Lower leg skin (tissue), 3 donors: ENCODE data around the gene CAMTA1.

ENCODE experiments used
- CTCF ChIP-seq, 3 donors: fragments of 450-650 bp; IDR thresholded peaks; one replicate each; pipeline ENCODE4 v1.5.1; 2016; ENCODE audit warnings: antibody characterized with exemption in 3 of 3, mild to moderate bottlenecking in 3 of 3, moderate library complexity in 2 of 3
- POLR2A ChIP-seq, 2 donors: fragments of 450-650 bp; IDR thresholded peaks; one replicate each; pipeline ENCODE4 v1.6.1; 2016 to 2017; ENCODE audit warnings: antibody characterized with exemption in 2 of 2, mild to moderate bottlenecking in 1 of 2, moderate library complexity in 1 of 2

GRCh38 chr1:7388488-7389185 lies 603.4 kb downstream of the CAMTA1 start:
- TF ChIP-seq CTCF (IDR thresholded peaks at IDR 0.05) (no peak), POLR2A (IDR thresholded peaks at IDR 0.05) (no peak)
